Measurements from ENCODE around the gene LBHD2. TPM values are rescaled to one million over a fixed set of nuclear protein-coding genes. Genes with fewer than 3 reads are reported as not detected.
A peak's percentile ranks its signal among the peaks of the same experiment; 100 is the strongest.
"Not testable (repeated sequence)": the region's sequence is repeated elsewhere in the genome, so short reads cannot be mapped to it uniquely, and the experiment has no call there.

LBHD2 gene
- total RNA-seq, 2 experiments from 2014 or later = not detected

GRCh38 chr14:103113303-103113702, 29.3 kb downstream of the LBHD2 start:
- Histone ChIP-seq H3K4me2 (ENCODE audit: low read length) (no peak overlapping the region), H3K9me3 (ENCODE audit: low read length) (no peaks in the 10 kb centered on the region), H3K27ac (ENCODE audit: low read depth, low read length, poor library complexity, severe bottlenecking) (no peak overlapping the region), H3K9me2 (ENCODE audit: insufficient read depth, low read length) (no peaks in the 10 kb centered on the region), H3K79me2 (ENCODE audit: insufficient read depth, low read depth, low read length) (no peaks in the 10 kb centered on the region), H3K36me3 (ENCODE audit: insufficient read depth, low read length) (no peaks in the 10 kb centered on the region), H3K4me3 (ENCODE audit: low read depth, low read length, poor library complexity, severe bottlenecking) (no peak overlapping the region), H3K4me1 (ENCODE audit: insufficient read depth, low read length, poor library complexity, severe bottlenecking) (peaks cover 20% of the 10 kb centered on the region), H4K20me1 (ENCODE audit: insufficient read depth, low read length) (no peaks in the 10 kb centered on the region), H2AFZ (ENCODE audit: low read length) (no peak overlapping the region)
- CTCF ChIA-PET (ENCODE audit: unreplicated experiment) = no interaction called here
- POLR2A ChIA-PET = no interaction called here
- intact Hi-C loops (cut with micrococcal nuclease; ENCODE audit: unreplicated experiment) = no loop called here
- BruUV-seq (replicated peaks) = no TSS peak
- no peak for DNase-seq (ENCODE audit: low spot score)
- TF ChIP-seq CTCF (conservative IDR thresholded peaks at IDR 0.05; ENCODE audit: low read length) (no peak), EZH2phosphoT487 (IDR thresholded peaks at IDR 0.05; ENCODE audit: borderline replicate concordance, low read depth, low read length) (no peak)

- Histone ChIP-seq H3K9me2 (ENCODE audit: insufficient read depth, low read length) (no peaks in the 10 kb centered on the region), H2AFZ (ENCODE audit: low read length) (no peak overlapping the region), H3K4me1 (ENCODE audit: insufficient read depth, low read length, poor library complexity, severe bottlenecking) (peaks cover 20% of the 10 kb centered on the region), H3K36me3 (ENCODE audit: insufficient read depth, low read length) (no peaks in the 10 kb centered on the region), H3K4me2 (ENCODE audit: low read length) (no peak overlapping the region), H3K9me3 (ENCODE audit: low read length) (no peaks in the 10 kb centered on the region), H4K20me1 (ENCODE audit: insufficient read depth, low read length) (no peaks in the 10 kb centered on the region), H3K4me3 (ENCODE audit: low read depth, low read length, poor library complexity, severe bottlenecking) (no peak overlapping the region), H3K27ac (ENCODE audit: low read depth, low read length, poor library complexity, severe bottlenecking) (no peak overlapping the region), H3K79me2 (ENCODE audit: insufficient read depth, low read depth, low read length) (no peaks in the 10 kb centered on the region)
- intact Hi-C loops (cut with micrococcal nuclease; ENCODE audit: unreplicated experiment) = no loop called here
- TF ChIP-seq CTCF (conservative IDR thresholded peaks at IDR 0.05; ENCODE audit: low read length) = no peak
- CTCF ChIA-PET (ENCODE audit: unreplicated experiment) = no interaction called here
- no peak for DNase-seq (ENCODE audit: low spot score)
- BruUV-seq (replicated peaks) = no TSS peak
- POLR2A ChIA-PET = no interaction called here
Measured at GRCh38 chr14:103113774-103114173, 29.8 kb downstream of the LBHD2 start.

DNA sequence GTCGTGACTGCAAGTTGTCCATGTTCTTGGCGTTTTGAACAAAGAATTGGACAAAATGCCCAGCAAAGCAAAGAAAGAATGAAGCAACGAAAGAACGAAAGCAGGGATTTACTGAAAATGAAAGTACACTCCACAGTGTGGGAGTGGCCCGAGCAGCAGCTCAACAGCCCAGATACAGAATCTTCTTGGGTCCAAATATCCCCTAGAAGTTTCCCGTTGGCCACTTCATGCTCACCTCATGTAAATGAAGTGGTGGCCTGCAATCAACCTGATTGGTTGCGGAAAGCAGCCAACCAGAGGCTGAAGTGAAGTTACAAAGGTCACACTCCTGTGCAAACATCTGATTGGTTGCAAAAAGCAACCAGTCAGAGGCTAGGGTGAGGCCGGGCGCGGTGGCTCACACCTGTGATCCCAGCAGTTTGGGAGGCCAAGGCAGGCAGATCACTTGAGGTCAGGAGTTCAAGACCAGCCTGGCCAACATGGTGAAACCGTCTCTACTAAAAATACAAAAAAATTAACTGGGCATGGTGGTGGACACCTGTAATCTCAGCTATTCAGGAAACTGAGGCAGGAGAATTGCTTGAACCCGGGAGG, 31.2 kb downstream of the LBHD2 start:
- H3K9me3 ChIP-seq (ENCODE audit: low read length); H4K20me1 ChIP-seq (ENCODE audit: insufficient read depth, low read length); H3K79me2 ChIP-seq (ENCODE audit: insufficient read depth, low read depth, low read length); BruUV-seq (replicated peaks); DNase-seq (ENCODE audit: low spot score); H3K36me3 ChIP-seq (ENCODE audit: insufficient read depth, low read length); H3K27ac ChIP-seq (ENCODE audit: low read depth, low read length, poor library complexity, severe bottlenecking); H3K9me2 ChIP-seq (ENCODE audit: insufficient read depth, low read length); H3K4me3 ChIP-seq (ENCODE audit: low read depth, low read length, poor library complexity, severe bottlenecking); intact Hi-C loops (cut with micrococcal nuclease; ENCODE audit: unreplicated experiment); CTCF ChIA-PET (ENCODE audit: unreplicated experiment); POLR2A ChIA-PET: not testable (repeated sequence)
- Histone ChIP-seq H2AFZ (ENCODE audit: low read length) (peak overlapping the region; percentile 21; the same call in 1 of the 2 replicates), H3K4me2 (ENCODE audit: low read length) (peak overlapping the region; percentile 41), H3K4me1 (ENCODE audit: insufficient read depth, low read length, poor library complexity, severe bottlenecking) (peaks cover 20% of the 10 kb centered on the region)

Data from OCI-LY7 (cell line).